OCI-LY1 (cell line): Measurements from ENCODE around the gene CHN2.
"Not testable (repeated sequence)": the region's sequence is repeated elsewhere in the genome, so short reads cannot be mapped to it uniquely, and the experiment has no call there.

ENCODE experiments used
- H2AFZ ChIP-seq: fragments of 200-600 bp; sonication (generic), shearing (Covaris generic); 2 replicates; pipeline ENCODE4 v1.6.0; 2014; ENCODE audit warnings: antibody characterized with exemption, mild to moderate bottlenecking, low read length
- H3F3A ChIP-seq: fragments of 200-600 bp; sonication (generic), shearing (Covaris generic); 2 replicates; pipeline ENCODE4 v1.6.0; 2014; ENCODE audit warnings: mild to moderate bottlenecking, antibody characterized with exemption, low read length, moderate library complexity; ENCODE audit not compliant: insufficient read depth
- H3K27ac ChIP-seq: fragments of 200-600 bp; sonication (generic); 2 replicates; pipeline ENCODE4 v1.5.1; 2014; ENCODE audit warnings: low read length, mixed run types, mild to moderate bottlenecking, low read depth; ENCODE audit not compliant: poor library complexity, severe bottlenecking
- H3K27me3 ChIP-seq: fragments of 200-600 bp; sonication (generic); 2 replicates; pipeline ENCODE4 v1.6.0; 2014; ENCODE audit warnings: antibody characterized with exemption, mild to moderate bottlenecking, low read length, moderate library complexity; ENCODE audit not compliant: insufficient read depth
- H3K36me3 ChIP-seq: fragments of 200-600 bp; sonication (generic); 2 replicates; pipeline ENCODE4 v1.6.1; 2014; ENCODE audit warnings: mild to moderate bottlenecking, antibody characterized with exemption, low read length, moderate library complexity, mixed read lengths; ENCODE audit not compliant: insufficient read depth
- H3K4me1 ChIP-seq: fragments of 200-600 bp; sonication (generic); 2 replicates; pipeline ENCODE4 v1.5.1; 2014; ENCODE audit warnings: mild to moderate bottlenecking, low read length, moderate library complexity; ENCODE audit not compliant: insufficient read depth, severe bottlenecking
- H3K4me2 ChIP-seq: fragments of 200-600 bp; sonication (generic), shearing (Covaris generic); 2 replicates; pipeline ENCODE4 v1.6.1; 2014; ENCODE audit warnings: low read length
- H3K4me3 ChIP-seq: fragments of 200-600 bp; sonication (generic); 2 replicates; pipeline ENCODE4 v1.5.1; 2014; ENCODE audit warnings: low read length, low read depth, mild to moderate bottlenecking, mixed read lengths; ENCODE audit not compliant: poor library complexity, severe bottlenecking
- H3K79me2 ChIP-seq: fragments of 200-600 bp; shearing (Covaris generic); 2 replicates; pipeline ENCODE4 v1.6.1; 2016; ENCODE audit warnings: mixed run types, low read length, mixed read lengths; ENCODE audit not compliant: insufficient read depth
- H3K9ac ChIP-seq: fragments of 200-600 bp; sonication (generic), shearing (Covaris generic); 2 replicates; pipeline ENCODE4 v1.6.1; 2014; ENCODE audit warnings: mild to moderate bottlenecking, low read length, mixed read lengths
- H3K9me2 ChIP-seq: fragments of 200-600 bp; sonication (generic), shearing (Covaris generic); 2 replicates; pipeline ENCODE4 v1.6.1; 2014; ENCODE audit warnings: low read depth, mild to moderate bottlenecking, low read length, mixed read lengths
- H3K9me3 ChIP-seq: fragments of 200-600 bp; shearing (Covaris generic); 2 replicates; pipeline ENCODE4 v1.6.1; 2014; ENCODE audit warnings: low read length, mixed read lengths
- H4K20me1 ChIP-seq: fragments of 200-600 bp; sonication (generic), shearing (Covaris generic); 2 replicates; pipeline ENCODE4 v1.6.0; 2016; ENCODE audit warnings: mild to moderate bottlenecking, low read length; ENCODE audit not compliant: insufficient read depth
- CTCF ChIP-seq: fragments of 200-600 bp; sonication (generic), shearing (Covaris generic); IDR thresholded peaks from 2 replicates; pipeline ENCODE4 v1.5.1; 2017; ENCODE audit warnings: mild to moderate bottlenecking, antibody characterized with exemption, low read length, moderate library complexity, mixed read lengths
- EZH2 ChIP-seq: fragments of 200-600 bp; sonication (generic), shearing (Covaris generic); IDR thresholded peaks from 2 replicates; pipeline ENCODE4 v1.8.0; 2017; ENCODE audit warnings: borderline replicate concordance, mixed run types, mild to moderate bottlenecking, antibody characterized with exemption, low read length, moderate library complexity, mixed read lengths

CHN2 gene

DNA sequence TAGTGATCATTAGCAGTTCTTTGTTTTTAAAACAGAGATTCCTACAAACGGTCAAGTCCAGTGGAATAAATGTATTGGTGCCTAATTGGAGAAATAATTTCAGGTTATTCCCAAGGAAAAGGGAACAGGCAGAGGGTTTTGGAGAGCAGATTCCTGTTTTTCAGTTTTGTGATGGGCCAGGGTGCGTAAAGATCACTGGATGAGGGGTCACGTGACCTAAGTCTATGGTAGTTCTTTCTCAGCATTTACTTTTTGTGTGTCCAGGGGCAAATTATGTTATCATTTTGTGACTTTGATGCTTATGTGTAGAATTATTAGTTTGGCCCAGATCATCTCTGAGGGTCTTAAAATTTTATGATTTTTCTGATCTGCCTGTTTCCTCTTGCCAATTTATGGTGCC, 15.2 kb downstream of the CHN2 start:
- Histone ChIP-seq H3F3A (no peaks in the 10 kb centered on the region), H3K27ac (no peak overlapping the region), H3K9ac (no peak overlapping the region), H3K4me3 (no peak overlapping the region), H3K36me3 (no peaks in the 10 kb centered on the region), H3K9me3 (no peaks in the 10 kb centered on the region), H2AFZ (no peak overlapping the region), H3K79me2 (no peaks in the 10 kb centered on the region), H3K9me2 (no peaks in the 10 kb centered on the region), H3K4me2 (no peak overlapping the region), H3K4me1 (no peaks in the 10 kb centered on the region), H4K20me1 (no peaks in the 10 kb centered on the region), H3K27me3 (no peaks in the 10 kb centered on the region)
- TF ChIP-seq CTCF (no peak), EZH2 (no peak)

- H3K36me3 ChIP-seq, H3K4me1 ChIP-seq, H3K4me2 ChIP-seq, H3K27ac ChIP-seq, H3K79me2 ChIP-seq, H3K9ac ChIP-seq, H4K20me1 ChIP-seq, H3K9me2 ChIP-seq, H3K9me3 ChIP-seq, H2AFZ ChIP-seq, H3K4me3 ChIP-seq, H3F3A ChIP-seq, H3K27me3 ChIP-seq: not testable (repeated sequence)
These were observed 18.2 kb downstream of the CHN2 start for GRCh38 chr7:29212736-29213135.

GRCh38 chr7:29214056-29214455, 19.5 kb downstream of the CHN2 start:
- H3K36me3 ChIP-seq = no peaks in the 10 kb centered on the region
- H4K20me1 ChIP-seq = no peaks in the 10 kb centered on the region
- H3K9ac ChIP-seq = no peak overlapping the region
- H3K9me3 ChIP-seq = no peaks in the 10 kb centered on the region
- no peaks in the 10 kb centered on the region for H3K79me2 ChIP-seq
- H3K4me1 ChIP-seq = no peaks in the 10 kb centered on the region
- H3K4me3 ChIP-seq = no peak overlapping the region
- H3K27me3 ChIP-seq = no peaks in the 10 kb centered on the region
- no peak overlapping the region for H3K4me2 ChIP-seq
- no peak overlapping the region for H2AFZ ChIP-seq
- no peaks in the 10 kb centered on the region for H3F3A ChIP-seq
- H3K9me2 ChIP-seq = no peaks in the 10 kb centered on the region
- TF ChIP-seq EZH2 (no peak), CTCF (no peak)
- no peak overlapping the region for H3K27ac ChIP-seq

- Histone ChIP-seq H3F3A (no peaks in the 10 kb centered on the region), H3K4me2 (no peak overlapping the region), H3K9me3 (no peaks in the 10 kb centered on the region), H3K4me1 (no peaks in the 10 kb centered on the region), H3K27ac (no peak overlapping the region), H3K27me3 (no peaks in the 10 kb centered on the region), H3K4me3 (no peak overlapping the region), H3K9ac (no peak overlapping the region), H3K9me2 (no peaks in the 10 kb centered on the region), H4K20me1 (no peaks in the 10 kb centered on the region), H3K36me3 (no peaks in the 10 kb centered on the region), H3K79me2 (no peaks in the 10 kb centered on the region), H2AFZ (no peak overlapping the region)
- no peak for TF ChIP-seq CTCF
- no peak for TF ChIP-seq EZH2
These were observed 20.2 kb downstream of the CHN2 start for GRCh38 chr7:29214816-29215215.
